CD14-positive monocyte (primary cell): ENCODE measurements around the gene AASDHPPT. TPM values are rescaled to one million over a fixed set of nuclear protein-coding genes. Genes with fewer than 3 reads are reported as not detected.

Source experiments
- DNase-seq, 3 donors: peaks; one replicate each; pipeline ENCODE4 v3.0.0-alpha.2; 2011 to 2022
- H2AFZ ChIP-seq: 2 replicates; pipeline ENCODE4 v1.6.0; 2012; ENCODE audit warnings: mild to moderate bottlenecking, low read depth, low read length, inconsistent platforms; ENCODE audit not compliant: insufficient read depth, poor library complexity, severe bottlenecking
- H3K27ac ChIP-seq, 2 donors: 1 replicate in 1 of 2; 2 replicates in 1 of 2; pipeline ENCODE4 v1.5.1; 2012 to 2013; ENCODE audit warnings: low read length in 2 of 2, control low read depth in 1 of 2, inconsistent platforms in 1 of 2, low read depth in 1 of 2, mild to moderate bottlenecking in 1 of 2
- H3K27me3 ChIP-seq, 2 donors: one replicate each; pipeline versions ENCODE4 v1.6.0 to v1.6.1; 2011 to 2013; ENCODE audit warnings: low read length in 2 of 2; ENCODE audit not compliant: control insufficient read depth in 2 of 2, insufficient read depth in 2 of 2
- H3K36me3 ChIP-seq, 2 donors: replicated peaks in 1 of 2; 1 replicate in 1 of 2; 2 replicates in 1 of 2; pipeline versions ENCODE4 v1.5.1 to v1.6.1; 2012 to 2013; ENCODE audit warnings: low read length in 2 of 2, control low read depth in 1 of 2, inconsistent platforms in 1 of 2, mild to moderate bottlenecking in 1 of 2; ENCODE audit not compliant: insufficient read depth in 2 of 2, control insufficient read depth in 1 of 2
- H3K4me1 ChIP-seq, 2 donors: 1 replicate in 1 of 2; 2 replicates in 1 of 2; pipeline versions ENCODE4 v1.5.1 to v1.6.1; 2012 to 2013; ENCODE audit warnings: low read length in 2 of 2, control low read depth in 1 of 2, inconsistent platforms in 1 of 2, mild to moderate bottlenecking in 1 of 2, moderate library complexity in 1 of 2; ENCODE audit not compliant: insufficient read depth in 2 of 2, control insufficient read depth in 1 of 2
- H3K4me2 ChIP-seq: replicated peaks from 2 replicates; pipeline ENCODE3; 2012; ENCODE audit warnings: low read length, moderate library complexity, mild to moderate bottlenecking; ENCODE audit not compliant: poor library complexity, severe bottlenecking; ENCODE audit errors: extremely low read depth
- H3K4me3 ChIP-seq, 3 experiments: fragments of 200-600 bp in 1 of 3; sonication (generic) in 1 of 3; replicated peaks in 1 of 3; 1 replicate in 2 of 3; 2 replicates in 1 of 3; pipeline ENCODE4 v1.5.1; 2011 to 2013; ENCODE audit warnings: low read length in 3 of 3, mild to moderate bottlenecking in 3 of 3, control low read depth in 2 of 3, low read depth in 2 of 3, inconsistent platforms in 1 of 3, moderate library complexity in 1 of 3
- H3K79me2 ChIP-seq: 2 replicates; pipeline ENCODE4 v1.6.0; 2012; ENCODE audit warnings: mild to moderate bottlenecking, control low read depth, inconsistent platforms, low read length, moderate library complexity; ENCODE audit not compliant: insufficient read depth
- H3K9ac ChIP-seq: 2 replicates; pipeline ENCODE4 v1.6.0; 2017; ENCODE audit warnings: low read length, mild to moderate bottlenecking; ENCODE audit not compliant: insufficient read depth, poor library complexity, severe bottlenecking
- H3K9me3 ChIP-seq, 2 donors: replicated peaks in 1 of 2; 1 replicate in 1 of 2; 2 replicates in 1 of 2; pipeline versions ENCODE4 v1.5.1 to v1.6.1; 2012 to 2013; ENCODE audit warnings: low read length in 2 of 2, control low read depth in 1 of 2; ENCODE audit not compliant: control insufficient read depth in 1 of 2, insufficient read depth in 1 of 2
- H4K20me1 ChIP-seq: 2 replicates; pipeline ENCODE4 v1.6.0; 2012; ENCODE audit warnings: mild to moderate bottlenecking, low read length, control low read depth, moderate library complexity; ENCODE audit not compliant: insufficient read depth
- H3K27ac Mint-ChIP-seq, 7 donors: one replicate each; pipeline ENCODE4 v1.8.0; 2020; ENCODE audit warnings: mild to moderate bottlenecking in 7 of 7, mixed read lengths in 7 of 7, moderate library complexity in 6 of 7, inconsistent platforms in 2 of 7
- H3K27me3 Mint-ChIP-seq, 3 donors: one replicate each; pipeline ENCODE4 v1.8.0; 2021 to 2022; ENCODE audit warnings: low read depth in 3 of 3, mild to moderate bottlenecking in 3 of 3, mixed read lengths in 3 of 3, moderate library complexity in 3 of 3, inconsistent platforms in 1 of 3
- H3K36me3 Mint-ChIP-seq, 2 donors: one replicate each; pipeline ENCODE4 v1.8.0; 2020; ENCODE audit warnings: mixed read lengths in 2 of 2, inconsistent platforms in 1 of 2, mild to moderate bottlenecking in 1 of 2
- H3K4me1 Mint-ChIP-seq: one replicate; pipeline ENCODE4 v1.8.0; 2020; ENCODE audit warnings: mild to moderate bottlenecking, mixed read lengths
- H3K4me3 Mint-ChIP-seq, 2 donors: one replicate each; pipeline ENCODE4 v1.8.0; 2020; ENCODE audit warnings: mild to moderate bottlenecking in 2 of 2, mixed read lengths in 2 of 2, moderate library complexity in 1 of 2
- H3K9me3 Mint-ChIP-seq, 7 donors: one replicate each; pipeline ENCODE4 v1.8.0; 2020 to 2022; ENCODE audit warnings: mixed read lengths in 7 of 7, mild to moderate bottlenecking in 6 of 7, moderate library complexity in 6 of 7, inconsistent platforms in 2 of 7
- WGBS: methylation state at CpG from one replicate; pipeline ENCODE4 v1.1.5; 2013; ENCODE audit warnings: missing lambda C conversion rate; ENCODE audit not compliant: insufficient coverage; 5-methylcytosine and 5-hydroxymethylcytosine counted together
- intact Hi-C, 2 donors: fragments of 100-400 bp; cut with micrococcal nuclease; formaldehyde crosslinking; loops; one replicate each; pipeline versions ENCODE4 v1.15.0 to v1.15.1; 2023
- polyA plus RNA-seq, 3 donors: library from polyadenylated mRNA; depleted of rRNA in 1 of 3; unstranded in 2 of 3; stranded (reverse) in 1 of 3; fragments of 300-500 nt in 2 of 3; fragments of >200 nt in 1 of 3; fragmentation: Illumina TruSeq in 2 of 3; gene quantifications; 1 replicate in 2 of 3; 2 replicates in 1 of 3; pipeline ENCODE4 v1.2.3, GENCODE V29; 2012 to 2021
- TF ChIP-seq, protein P1 (sequence below): fragments of 200-600 bp; IDR thresholded peaks from one replicate; pipeline ENCODE4 v1.8.0; 2022; ENCODE audit warnings: antibody characterized with exemption, mild to moderate bottlenecking

The AASDHPPT gene
- polyA plus RNA-seq, 3 donors, result 7.6 to 47.3 (median 27.3) TPM

DNA sequence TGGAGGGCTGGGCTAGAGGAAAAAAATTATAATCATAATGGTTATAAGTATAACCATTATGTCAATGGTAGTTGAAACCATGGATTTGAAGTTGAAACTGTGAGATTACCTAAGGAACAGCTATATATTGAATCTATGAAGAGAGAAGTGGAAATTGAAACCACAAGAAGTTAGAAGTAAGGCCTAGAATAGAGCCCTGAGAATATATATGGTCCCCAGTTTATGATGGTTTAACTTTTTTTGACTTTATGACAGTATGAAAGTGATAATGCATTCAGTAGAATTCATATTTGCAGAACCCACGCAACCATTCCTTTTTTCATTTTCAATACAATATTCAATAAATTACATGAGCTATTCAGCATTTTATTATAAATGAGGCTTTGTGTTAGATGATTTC is 15.0 kb downstream of the AASDHPPT start:
- Mint-ChIP-seq H3K9me3 (no peaks in the 10 kb centered on the region), H3K27me3 (no peaks in the 10 kb centered on the region), H3K36me3 (peaks cover 57 to 68% of the 10 kb centered on the region in 2 donors), H3K4me3 (no peak overlapping the region), H3K4me1 (peaks cover 6% of the 10 kb centered on the region), H3K27ac (peak overlapping the region in 1 of 7 donors; percentile 3)
- Histone ChIP-seq H3K79me2 (peaks cover 28% of the 10 kb centered on the region), H3K9ac (no peak overlapping the region), H3K4me2 (no peak overlapping the region), H3K9me3 (no peaks in the 10 kb centered on the region), H3K4me3 (no peak overlapping the region), H3K36me3 (peaks cover 56 to 75% of the 10 kb centered on the region in 2 donors), H4K20me1 (peaks cover 32% of the 10 kb centered on the region), H3K4me1 (no peaks in the 10 kb centered on the region), H3K27ac (no peak overlapping the region), H3K27me3 (no peaks in the 10 kb centered on the region), H2AFZ (no peak overlapping the region)
- no CpG with 5 or more reads among the region's 1 CpG for WGBS
- TF ChIP-seq, protein P1, sequence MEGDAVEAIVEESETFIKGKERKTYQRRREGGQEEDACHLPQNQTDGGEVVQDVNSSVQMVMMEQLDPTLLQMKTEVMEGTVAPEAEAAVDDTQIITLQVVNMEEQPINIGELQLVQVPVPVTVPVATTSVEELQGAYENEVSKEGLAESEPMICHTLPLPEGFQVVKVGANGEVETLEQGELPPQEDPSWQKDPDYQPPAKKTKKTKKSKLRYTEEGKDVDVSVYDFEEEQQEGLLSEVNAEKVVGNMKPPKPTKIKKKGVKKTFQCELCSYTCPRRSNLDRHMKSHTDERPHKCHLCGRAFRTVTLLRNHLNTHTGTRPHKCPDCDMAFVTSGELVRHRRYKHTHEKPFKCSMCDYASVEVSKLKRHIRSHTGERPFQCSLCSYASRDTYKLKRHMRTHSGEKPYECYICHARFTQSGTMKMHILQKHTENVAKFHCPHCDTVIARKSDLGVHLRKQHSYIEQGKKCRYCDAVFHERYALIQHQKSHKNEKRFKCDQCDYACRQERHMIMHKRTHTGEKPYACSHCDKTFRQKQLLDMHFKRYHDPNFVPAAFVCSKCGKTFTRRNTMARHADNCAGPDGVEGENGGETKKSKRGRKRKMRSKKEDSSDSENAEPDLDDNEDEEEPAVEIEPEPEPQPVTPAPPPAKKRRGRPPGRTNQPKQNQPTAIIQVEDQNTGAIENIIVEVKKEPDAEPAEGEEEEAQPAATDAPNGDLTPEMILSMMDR, result no peak
- intact Hi-C loops, result no loop called here
- no peak for DNase-seq

DNA sequence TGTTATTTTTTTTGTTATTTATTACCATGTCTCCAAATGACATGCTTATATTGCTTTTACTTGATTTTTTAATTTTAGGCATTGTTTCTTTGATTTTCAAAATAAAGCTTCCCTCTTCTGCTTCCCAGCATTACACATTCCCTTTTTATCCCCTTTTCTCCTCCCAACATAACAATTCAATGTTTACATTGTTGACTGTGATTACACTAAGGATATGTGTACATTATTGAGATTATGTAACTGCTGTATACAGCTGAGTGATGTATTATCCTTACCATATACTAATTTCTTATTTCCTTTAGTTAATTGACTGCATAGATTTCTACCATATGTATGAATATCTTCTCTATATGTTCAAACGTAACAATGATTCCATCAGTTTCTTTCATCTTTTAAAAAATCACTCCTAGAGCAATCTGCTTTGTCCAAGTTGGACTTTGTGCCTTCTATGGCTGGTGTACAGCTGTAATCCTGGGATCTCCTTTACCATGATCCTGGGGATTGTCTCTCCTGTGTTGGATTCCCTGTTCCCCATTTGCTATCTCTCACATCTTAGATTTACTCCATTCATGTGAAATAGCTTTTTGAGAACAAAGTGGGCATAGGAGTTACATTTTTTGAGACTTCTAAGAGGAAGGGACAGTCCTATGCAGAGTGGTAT is 21.6 kb downstream of the AASDHPPT start:
- Histone ChIP-seq H3K36me3 (peaks cover 45 to 55% of the 10 kb centered on the region in 2 donors), H2AFZ (no peak overlapping the region), H3K9ac (no peak overlapping the region), H3K27me3 (no peaks in the 10 kb centered on the region), H3K4me1 (no peaks in the 10 kb centered on the region), H3K27ac (no peak overlapping the region), H3K9me3 (no peaks in the 10 kb centered on the region), H3K4me2 (no peak overlapping the region), H3K4me3 (no peak overlapping the region), H3K79me2 (no peaks in the 10 kb centered on the region), H4K20me1 (peaks cover 3% of the 10 kb centered on the region)
- intact Hi-C loops, result no loop called here
- WGBS, result no CpG with 5 or more reads among the region's 1 CpG
- TF ChIP-seq, protein P1, result no peak
- Mint-ChIP-seq H3K4me3 (no peak overlapping the region), H3K36me3 (peaks cover 42 to 44% of the 10 kb centered on the region in 2 donors), H3K27me3 (no peaks in the 10 kb centered on the region), H3K27ac (no peak overlapping the region), H3K4me1 (no peaks in the 10 kb centered on the region), H3K9me3 (peaks cover 0 to 6% (median 0%) of the 10 kb centered on the region in 7 donors)
- DNase-seq, result no peak
